H1 (cell line): ENCODE measurements around the gene LRP2BP. TPM values are rescaled to one million over a fixed set of nuclear protein-coding genes. Genes with fewer than 3 reads are reported as not detected.

Experiments
- BACH1 ChIP-seq: IDR thresholded peaks from 2 replicates; pipeline ENCODE4 v1.6.1; 2012; ENCODE audit warnings: low read length, improper control_type of control experiment
- CHD2 ChIP-seq: IDR thresholded peaks from 2 replicates; pipeline ENCODE4 v1.6.1; 2012; ENCODE audit warnings: low read length, improper control_type of control experiment
- HDAC6 ChIP-seq: IDR thresholded peaks from one replicate; pipeline ENCODE4 v1.7.1; 2012; ENCODE audit warnings: low read depth, mild to moderate bottlenecking, inconsistent platforms, low read length, moderate library complexity
- JUN ChIP-seq: IDR thresholded peaks from 2 replicates; pipeline ENCODE4 v1.6.1; 2011; ENCODE audit warnings: low read depth, mild to moderate bottlenecking, improper control_type of control experiment, low read length
- JUND ChIP-seq: IDR thresholded peaks from 2 replicates; pipeline ENCODE4 v1.6.1; 2011; ENCODE audit warnings: mild to moderate bottlenecking, improper control_type of control experiment, low read length
- polyA plus RNA-seq, 7 experiments: library from polyadenylated mRNA; depleted of rRNA in 3 of 7; stranded (reverse) in 5 of 7; unstranded in 2 of 7; fragments of >200 nt in 5 of 7; fragments of 200-250 nt in 2 of 7; gene quantifications; 1 replicate in 5 of 7; 2 replicates in 1 of 7; 4 replicates in 1 of 7; pipeline versions ENCODE4 v1.2.1 to v1.2.3, GENCODE V29; 2011 to 2013; ENCODE audit warnings: missing spikeins in 2 of 7, mixed read lengths in 2 of 7
- total RNA-seq: library from RNA; stranded (reverse); fragmentation: NEBNext Ultra II Directional; extraction: Animal tissue kit (Norgen Biotek cat#: 25700); gene quantifications from 2 replicates; pipeline ENCODE4 v1.2.1, GENCODE V29; 2021
- TF ChIP-seq, protein P1 (sequence below): fragments of 300-600 bp; sonication (generic); IDR thresholded peaks from 2 replicates; pipeline ENCODE4 v1.7.1; 2012; ENCODE audit warnings: low read length, moderate library complexity, mild to moderate bottlenecking, inconsistent platforms; ENCODE audit not compliant: insufficient replicate concordance

Gene LRP2BP
- total and polyA plus RNA-seq, 2 of the 8 experiments (the other 6 are each of a cell fraction or from before 2014, with no cell fraction given): 0.12 to 0.30 TPM

DNA sequence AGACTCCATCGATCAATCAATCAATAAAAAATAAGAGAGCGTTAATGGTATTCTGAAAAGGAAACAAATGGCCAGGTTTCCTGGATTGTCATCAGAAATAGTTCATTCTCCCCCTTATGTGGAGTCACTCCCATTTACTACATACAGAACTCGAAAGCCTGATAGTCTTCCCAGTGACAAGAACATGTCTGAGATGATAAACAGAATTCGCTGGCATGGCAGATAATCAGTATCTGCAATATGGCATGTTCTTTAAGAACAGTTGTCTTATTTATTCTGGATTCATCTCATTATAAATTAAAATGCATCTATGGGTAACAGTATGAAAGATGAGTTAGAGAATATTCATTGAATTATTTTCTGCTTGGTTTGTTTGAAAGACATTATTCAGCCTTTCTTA lies 61.4 kb downstream of the LRP2BP start (continued):
- TF ChIP-seq, protein P1, sequence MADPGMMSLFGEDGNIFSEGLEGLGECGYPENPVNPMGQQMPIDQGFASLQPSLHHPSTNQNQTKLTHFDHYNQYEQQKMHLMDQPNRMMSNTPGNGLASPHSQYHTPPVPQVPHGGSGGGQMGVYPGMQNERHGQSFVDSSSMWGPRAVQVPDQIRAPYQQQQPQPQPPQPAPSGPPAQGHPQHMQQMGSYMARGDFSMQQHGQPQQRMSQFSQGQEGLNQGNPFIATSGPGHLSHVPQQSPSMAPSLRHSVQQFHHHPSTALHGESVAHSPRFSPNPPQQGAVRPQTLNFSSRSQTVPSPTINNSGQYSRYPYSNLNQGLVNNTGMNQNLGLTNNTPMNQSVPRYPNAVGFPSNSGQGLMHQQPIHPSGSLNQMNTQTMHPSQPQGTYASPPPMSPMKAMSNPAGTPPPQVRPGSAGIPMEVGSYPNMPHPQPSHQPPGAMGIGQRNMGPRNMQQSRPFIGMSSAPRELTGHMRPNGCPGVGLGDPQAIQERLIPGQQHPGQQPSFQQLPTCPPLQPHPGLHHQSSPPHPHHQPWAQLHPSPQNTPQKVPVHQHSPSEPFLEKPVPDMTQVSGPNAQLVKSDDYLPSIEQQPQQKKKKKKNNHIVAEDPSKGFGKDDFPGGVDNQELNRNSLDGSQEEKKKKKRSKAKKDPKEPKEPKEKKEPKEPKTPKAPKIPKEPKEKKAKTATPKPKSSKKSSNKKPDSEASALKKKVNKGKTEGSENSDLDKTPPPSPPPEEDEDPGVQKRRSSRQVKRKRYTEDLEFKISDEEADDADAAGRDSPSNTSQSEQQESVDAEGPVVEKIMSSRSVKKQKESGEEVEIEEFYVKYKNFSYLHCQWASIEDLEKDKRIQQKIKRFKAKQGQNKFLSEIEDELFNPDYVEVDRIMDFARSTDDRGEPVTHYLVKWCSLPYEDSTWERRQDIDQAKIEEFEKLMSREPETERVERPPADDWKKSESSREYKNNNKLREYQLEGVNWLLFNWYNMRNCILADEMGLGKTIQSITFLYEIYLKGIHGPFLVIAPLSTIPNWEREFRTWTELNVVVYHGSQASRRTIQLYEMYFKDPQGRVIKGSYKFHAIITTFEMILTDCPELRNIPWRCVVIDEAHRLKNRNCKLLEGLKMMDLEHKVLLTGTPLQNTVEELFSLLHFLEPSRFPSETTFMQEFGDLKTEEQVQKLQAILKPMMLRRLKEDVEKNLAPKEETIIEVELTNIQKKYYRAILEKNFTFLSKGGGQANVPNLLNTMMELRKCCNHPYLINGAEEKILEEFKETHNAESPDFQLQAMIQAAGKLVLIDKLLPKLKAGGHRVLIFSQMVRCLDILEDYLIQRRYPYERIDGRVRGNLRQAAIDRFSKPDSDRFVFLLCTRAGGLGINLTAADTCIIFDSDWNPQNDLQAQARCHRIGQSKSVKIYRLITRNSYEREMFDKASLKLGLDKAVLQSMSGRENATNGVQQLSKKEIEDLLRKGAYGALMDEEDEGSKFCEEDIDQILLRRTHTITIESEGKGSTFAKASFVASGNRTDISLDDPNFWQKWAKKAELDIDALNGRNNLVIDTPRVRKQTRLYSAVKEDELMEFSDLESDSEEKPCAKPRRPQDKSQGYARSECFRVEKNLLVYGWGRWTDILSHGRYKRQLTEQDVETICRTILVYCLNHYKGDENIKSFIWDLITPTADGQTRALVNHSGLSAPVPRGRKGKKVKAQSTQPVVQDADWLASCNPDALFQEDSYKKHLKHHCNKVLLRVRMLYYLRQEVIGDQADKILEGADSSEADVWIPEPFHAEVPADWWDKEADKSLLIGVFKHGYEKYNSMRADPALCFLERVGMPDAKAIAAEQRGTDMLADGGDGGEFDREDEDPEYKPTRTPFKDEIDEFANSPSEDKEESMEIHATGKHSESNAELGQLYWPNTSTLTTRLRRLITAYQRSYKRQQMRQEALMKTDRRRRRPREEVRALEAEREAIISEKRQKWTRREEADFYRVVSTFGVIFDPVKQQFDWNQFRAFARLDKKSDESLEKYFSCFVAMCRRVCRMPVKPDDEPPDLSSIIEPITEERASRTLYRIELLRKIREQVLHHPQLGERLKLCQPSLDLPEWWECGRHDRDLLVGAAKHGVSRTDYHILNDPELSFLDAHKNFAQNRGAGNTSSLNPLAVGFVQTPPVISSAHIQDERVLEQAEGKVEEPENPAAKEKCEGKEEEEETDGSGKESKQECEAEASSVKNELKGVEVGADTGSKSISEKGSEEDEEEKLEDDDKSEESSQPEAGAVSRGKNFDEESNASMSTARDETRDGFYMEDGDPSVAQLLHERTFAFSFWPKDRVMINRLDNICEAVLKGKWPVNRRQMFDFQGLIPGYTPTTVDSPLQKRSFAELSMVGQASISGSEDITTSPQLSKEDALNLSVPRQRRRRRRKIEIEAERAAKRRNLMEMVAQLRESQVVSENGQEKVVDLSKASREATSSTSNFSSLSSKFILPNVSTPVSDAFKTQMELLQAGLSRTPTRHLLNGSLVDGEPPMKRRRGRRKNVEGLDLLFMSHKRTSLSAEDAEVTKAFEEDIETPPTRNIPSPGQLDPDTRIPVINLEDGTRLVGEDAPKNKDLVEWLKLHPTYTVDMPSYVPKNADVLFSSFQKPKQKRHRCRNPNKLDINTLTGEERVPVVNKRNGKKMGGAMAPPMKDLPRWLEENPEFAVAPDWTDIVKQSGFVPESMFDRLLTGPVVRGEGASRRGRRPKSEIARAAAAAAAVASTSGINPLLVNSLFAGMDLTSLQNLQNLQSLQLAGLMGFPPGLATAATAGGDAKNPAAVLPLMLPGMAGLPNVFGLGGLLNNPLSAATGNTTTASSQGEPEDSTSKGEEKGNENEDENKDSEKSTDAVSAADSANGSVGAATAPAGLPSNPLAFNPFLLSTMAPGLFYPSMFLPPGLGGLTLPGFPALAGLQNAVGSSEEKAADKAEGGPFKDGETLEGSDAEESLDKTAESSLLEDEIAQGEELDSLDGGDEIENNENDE: no peak
- no peak for TF ChIP-seq HDAC6
- no peak for TF ChIP-seq CHD2
- TF ChIP-seq JUN: no peak
- TF ChIP-seq JUND: no peak
- TF ChIP-seq BACH1: no peak
